Stimulated activated naive CD4-positive, alpha-beta T cell treated with Interleukin-2 at 50 U/mL for 16 hours (primary cell): Measurements from ENCODE around the gene ZSCAN16.
"Not testable (repeated sequence)": the region's sequence is repeated elsewhere in the genome, so short reads cannot be mapped to it uniquely, and the experiment has no call there.

Experiments used
- DNase-seq: peaks from one replicate; lab custom pipeline; 2025; lab: John Stamatoyannopoulos, UW

The ZSCAN16 gene

GRCh38 chr6:28124350-28124970 lies at the start of gene ZSCAN16:
ZSCAN16 (plus strand) TSS chr6:28124609; CDS start chr6:28125444, 835 bp downstream.
- peak; percentile 74 for DNase-seq

DNA sequence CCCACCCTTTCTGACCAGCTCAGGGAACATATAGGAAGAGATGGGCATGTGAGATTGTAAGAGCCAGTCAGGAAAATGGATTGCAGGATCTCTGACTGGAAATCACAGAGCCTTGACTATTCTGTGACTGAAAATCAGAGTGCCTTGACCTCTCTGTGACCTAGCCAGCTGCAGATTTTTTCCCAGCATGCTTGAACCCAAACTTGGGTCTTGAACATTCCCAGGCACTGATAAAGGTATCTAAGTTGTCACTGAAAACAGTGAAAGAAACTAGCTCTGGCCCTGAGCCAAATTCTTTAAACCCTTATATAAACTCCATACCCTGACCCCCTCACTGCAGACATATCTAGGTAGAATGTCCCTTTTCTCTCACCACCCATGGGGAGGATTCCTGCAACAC lies 46.4 kb upstream of the ZSCAN16 start:
- no peak for DNase-seq

GRCh38 chr6:28078836-28079235 lies 45.6 kb upstream of the ZSCAN16 start:
- DNase-seq = no peak

- not testable (repeated sequence) for DNase-seq
Observed at GRCh38 chr6:28080381-28080630, 44.1 kb upstream of the ZSCAN16 start, which contains the start of gene ZNF165. ZNF165 (plus strand) TSS chr6:28080568; CDS start chr6:28085481, 4,913 bp downstream.

DNA sequence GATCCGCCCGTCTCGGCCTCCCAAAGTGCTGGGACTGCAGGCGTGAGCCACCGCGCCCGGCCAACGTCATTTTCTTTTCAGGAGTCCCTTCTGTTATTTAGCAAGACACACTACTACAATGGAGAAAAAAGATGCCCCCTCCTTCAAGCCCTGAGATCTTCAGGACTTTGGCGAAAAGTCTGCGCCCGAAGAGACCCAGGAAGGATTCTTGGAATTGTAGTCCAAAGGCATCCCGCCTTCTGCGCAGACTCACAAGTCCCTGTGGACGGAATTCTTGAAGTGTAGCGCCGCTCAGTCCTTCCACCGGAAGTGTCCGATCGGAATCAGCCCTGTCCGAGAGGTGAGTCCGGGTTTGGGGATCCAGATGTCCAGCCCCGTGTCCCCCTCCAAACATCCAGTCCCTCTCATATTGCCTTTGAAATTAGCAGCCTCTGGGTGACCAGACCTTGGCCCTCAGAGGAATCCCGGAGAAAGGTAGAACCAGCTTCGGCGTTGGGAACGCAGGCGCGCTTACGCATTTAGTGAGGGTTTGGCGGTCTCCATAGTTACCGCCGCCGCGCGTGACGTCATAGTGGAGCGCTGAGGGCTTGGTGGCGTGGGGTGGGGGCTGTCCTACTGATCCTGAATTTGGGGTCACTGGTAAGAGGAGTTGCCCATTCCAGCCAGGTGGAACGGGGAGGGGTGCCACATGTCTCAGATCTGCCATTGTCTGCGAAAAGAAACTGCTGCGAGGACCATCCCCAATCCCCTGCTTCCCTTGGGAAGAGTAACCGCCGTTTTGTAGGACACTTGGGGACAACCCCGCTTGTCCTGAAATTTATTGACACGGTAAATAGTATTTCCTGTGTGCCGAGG lies 43.6 kb upstream of the ZSCAN16 start:
- DNase-seq = peak; percentile 86

DNA sequence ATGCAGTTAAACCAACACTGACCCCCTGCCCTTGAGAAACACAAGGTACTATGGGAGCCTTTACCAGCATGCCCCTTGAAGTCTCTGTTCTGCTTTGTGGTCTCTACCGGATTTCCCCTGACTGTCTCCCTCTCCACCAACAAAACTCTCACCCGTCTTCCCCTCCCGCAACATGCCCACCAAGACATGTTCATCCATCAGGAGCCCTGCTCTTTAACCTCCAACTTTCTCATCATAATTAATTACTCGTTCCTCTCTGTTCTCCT lies 43.0 kb upstream of the ZSCAN16 start:
- peak; percentile 24 for DNase-seq

GRCh38 chr6:28082939-28083338 lies 41.5 kb upstream of the ZSCAN16 start:
- DNase-seq = no peak

DNA sequence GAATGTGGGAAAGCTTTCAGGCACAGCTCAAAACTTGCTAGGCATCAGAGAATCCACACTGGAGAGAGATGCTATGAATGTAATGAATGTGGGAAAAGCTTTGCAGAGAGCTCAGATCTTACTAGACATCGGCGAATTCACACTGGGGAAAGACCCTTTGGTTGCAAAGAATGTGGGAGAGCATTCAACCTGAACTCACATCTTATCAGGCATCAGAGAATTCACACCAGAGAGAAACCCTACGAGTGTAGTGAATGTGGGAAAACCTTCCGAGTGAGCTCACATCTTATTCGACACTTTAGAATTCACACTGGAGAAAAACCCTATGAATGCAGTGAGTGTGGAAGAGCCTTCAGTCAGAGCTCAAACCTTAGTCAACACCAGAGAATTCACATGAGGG lies 35.4 kb upstream of the ZSCAN16 start:
- DNase-seq = no peak

DNA sequence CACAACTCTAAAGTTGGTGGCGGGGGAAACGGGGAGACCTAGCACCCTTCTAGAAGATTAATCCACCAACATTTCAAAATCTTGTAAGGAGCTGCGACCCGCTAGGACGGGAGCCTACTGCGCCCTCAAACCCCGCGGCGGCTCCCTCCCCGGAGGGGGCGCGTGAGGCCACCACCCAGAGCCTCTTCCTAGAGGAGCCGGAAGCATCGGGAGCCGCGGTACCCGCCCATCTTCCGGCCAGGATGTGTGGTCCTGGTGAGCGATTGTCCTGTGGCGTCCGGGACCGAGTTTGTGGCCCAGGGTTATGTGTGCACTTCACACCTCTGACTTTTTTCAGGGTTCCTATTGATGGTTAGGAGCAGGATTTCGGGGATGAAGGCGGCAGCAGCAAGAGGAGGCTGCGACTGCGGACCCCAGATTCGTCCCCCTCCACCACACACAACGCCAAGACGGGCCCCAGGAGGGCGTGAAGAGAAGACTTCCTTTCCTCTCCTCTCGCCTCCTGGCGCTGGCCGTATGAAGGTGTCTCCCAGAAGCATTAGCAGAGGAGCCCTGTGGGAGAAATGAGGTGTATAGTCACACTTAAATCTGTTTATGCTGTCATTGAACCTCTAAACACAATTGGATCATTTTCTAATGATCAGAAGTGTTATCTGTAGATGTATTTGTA lies 33.4 kb upstream of the ZSCAN16 start:
- DNase-seq = no peak

- not testable (repeated sequence) for DNase-seq
Observed at GRCh38 chr6:28102222-28102621, 22.2 kb upstream of the ZSCAN16 start.

DNA sequence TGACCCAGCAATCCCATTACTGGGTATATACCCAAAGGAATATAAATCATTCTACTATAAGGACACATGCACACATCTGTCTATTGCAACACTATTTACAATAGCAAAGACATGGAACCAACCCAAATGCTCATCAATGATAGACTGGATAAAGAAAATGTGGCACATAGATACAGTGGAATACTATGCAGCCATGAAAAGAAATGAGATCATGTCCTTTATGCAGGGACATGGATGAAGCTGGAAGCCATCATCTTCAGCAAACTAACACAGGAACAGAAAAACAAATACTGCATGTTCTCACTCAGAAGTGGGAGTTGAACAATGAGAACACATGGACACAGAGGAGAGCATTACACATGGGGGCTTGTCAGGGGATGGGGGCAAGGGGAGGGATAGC lies 21.7 kb upstream of the ZSCAN16 start:
- DNase-seq = not testable (repeated sequence)

GRCh38 chr6:28104392-28105244 lies 19.8 kb upstream of the ZSCAN16 start:
- DNase-seq = peak; percentile 74

DNA sequence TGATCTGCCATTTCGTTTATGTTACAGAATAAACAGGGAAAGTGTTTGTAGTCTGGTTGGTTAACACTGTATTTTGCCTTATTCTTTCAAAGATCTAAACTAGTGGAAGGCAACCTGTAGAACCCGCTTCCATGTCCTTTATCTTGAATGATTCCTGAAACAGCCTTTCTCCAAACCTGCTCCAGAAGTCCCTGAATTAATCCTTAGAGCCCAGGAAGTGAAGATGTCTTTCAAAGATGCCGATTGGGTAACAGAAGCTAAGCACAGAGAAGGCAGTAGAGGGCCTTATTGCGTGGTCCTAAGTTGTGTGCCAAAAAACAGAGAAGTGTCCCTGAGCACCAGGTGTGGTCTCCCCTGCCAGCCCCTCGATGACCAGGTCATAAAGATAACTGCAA lies 19.2 kb upstream of the ZSCAN16 start:
- no peak for DNase-seq

- no peak for DNase-seq
Observed at GRCh38 chr6:28107506-28107905, 16.9 kb upstream of the ZSCAN16 start.

DNA sequence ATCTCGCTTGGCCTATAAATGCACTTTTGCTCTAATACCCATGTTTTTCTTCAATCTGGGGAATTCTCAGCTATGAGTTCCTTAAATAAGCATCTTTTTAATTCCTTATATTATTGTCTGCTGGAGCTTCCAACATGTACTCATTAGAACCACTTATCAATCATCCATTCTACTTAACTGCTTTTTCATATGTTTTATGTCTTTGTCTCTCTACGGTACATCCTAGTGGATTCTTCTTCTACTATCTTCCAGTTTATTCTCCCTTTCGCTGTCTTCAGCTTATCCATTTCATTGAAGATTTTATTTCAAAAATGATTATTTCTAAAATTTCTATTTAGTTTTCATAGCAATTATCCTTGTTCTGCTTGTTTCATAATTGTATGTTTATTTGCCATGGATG lies 12.4 kb upstream of the ZSCAN16 start:
- DNase-seq = no peak

DNA sequence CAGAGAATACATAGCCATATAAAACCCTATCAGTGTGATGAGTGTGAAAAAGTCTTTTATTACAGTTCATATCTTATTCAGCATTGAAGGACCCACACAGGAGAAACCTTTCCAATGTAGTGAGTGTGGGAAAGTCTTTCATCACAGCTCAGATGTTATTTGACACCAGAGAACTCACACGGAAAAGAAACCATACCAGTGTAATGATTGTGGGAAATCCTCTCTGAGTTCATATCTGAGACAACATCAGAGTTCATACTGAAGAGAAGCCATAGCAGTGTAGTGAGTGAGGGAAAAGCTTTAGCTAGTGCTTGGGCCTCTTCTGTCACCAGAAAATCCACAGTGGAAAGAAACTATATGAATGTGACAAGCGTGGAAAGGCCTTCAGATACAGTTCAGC lies 8.6 kb upstream of the ZSCAN16 start:
- DNase-seq = no peak

DNA sequence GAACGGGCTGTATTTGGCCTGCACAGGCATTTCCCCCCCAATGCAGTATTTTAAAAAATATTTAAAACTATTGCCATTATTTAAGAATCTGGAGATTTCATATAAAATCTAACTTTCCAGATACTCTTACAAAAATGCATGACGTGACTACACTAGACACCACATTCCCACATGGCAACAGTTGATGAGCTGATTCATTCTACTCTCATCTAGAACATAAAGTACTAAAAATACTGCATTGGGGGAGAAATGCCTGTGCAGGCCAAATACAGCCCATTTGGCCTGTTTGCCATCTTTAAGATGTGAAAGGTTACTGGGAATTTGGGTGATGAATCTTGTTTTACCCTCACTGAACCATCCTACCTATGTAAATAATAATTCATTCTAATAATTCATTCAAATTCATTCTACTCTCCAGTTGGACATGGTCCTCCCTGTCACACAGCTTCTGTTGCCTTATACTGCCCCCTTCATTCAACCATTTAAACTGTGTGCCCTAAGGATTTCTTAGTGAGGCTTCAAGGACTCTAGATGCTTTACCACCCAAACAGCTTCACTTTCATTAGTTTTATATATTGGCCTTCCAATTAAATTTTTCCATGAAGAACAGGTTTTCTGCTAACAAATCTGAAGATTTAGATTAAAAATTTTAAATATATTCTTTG lies 6.9 kb upstream of the ZSCAN16 start:
- no peak for DNase-seq

DNA sequence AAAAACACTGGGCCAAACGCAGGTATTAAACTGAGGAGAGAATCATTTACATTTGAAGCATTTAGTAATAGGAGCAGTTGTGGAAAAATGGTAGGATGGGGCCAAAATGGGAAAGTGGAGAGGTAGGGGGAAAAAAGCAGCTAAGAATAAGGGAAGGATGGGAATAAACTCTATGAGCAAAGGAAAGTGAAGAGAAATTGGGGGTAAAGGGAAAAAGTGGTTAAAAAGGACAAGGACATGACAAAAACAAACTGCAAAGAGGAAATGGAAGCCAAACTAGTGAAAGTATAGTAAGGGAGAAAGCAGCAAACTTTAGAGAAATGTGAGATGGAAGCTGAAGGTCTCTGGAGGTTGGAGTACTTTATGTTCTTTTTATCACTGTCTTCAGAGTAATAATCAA lies 6.2 kb upstream of the ZSCAN16 start:
- DNase-seq = no peak

DNA sequence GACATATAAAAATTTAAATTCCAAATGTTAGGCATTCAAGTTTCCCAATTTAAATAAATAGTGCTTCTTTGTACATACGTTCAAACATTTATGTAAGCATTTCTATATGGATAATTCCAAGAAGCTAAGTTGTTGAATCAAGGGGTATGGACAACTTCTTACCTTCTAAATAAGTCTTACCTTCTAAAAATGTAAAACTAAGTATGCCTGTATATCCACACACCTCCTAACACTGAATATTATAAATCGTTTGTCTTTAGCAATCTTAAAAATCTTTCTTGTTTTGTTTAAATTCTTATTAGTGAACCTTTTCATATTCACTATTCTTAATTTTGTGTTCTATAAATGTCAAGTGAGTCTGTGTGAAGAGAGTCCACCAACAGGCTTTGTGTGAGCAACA lies 2.5 kb upstream of the ZSCAN16 start:
- no peak for DNase-seq

DNA sequence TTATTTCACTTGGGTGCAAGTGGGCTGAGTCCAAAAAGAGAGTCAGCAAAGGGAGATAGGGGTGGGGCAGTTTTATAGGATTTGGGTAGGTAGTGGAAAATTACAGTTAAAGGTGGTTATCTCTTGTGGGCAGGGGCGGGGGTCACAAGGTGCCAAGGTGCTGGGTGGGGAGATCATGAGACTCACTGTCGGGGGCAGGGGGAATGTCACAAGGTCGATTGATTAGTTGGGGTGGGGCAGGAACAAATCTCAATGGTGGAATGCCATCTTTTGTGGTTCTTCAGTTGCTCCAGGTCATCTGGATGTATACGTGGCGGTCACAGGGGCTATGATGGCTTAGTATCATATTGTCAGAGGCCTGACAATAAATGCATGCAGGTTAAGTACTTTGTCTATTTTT lies 2.1 kb upstream of the ZSCAN16 start:
- not testable (repeated sequence) for DNase-seq

GRCh38 chr6:28124971-28125353 lies 553 bp downstream of the ZSCAN16 start:
- no peak for DNase-seq

GRCh38 chr6:28125401-28125800 lies 992 bp downstream of the ZSCAN16 start:
- no peak for DNase-seq
